Transverse colon (tissue), 4 donors: ENCODE results near the gene RBM44. TPM values are rescaled to one million over a fixed set of nuclear protein-coding genes. Genes with fewer than 3 reads are reported as not detected.

ENCODE experiments used
- DNase-seq: peaks from one replicate; pipeline ENCODE4 v3.0.0-alpha.2; 2019
- H3K27ac ChIP-seq, 4 donors: fragments of 200-600 bp; sonication (generic); 2 replicates each; pipeline ENCODE4 v1.5.1; 2016 to 2018; ENCODE audit warnings: inconsistent platforms in 4 of 4
- H3K27me3 ChIP-seq: fragments of 200-600 bp; sonication (generic); 2 replicates; pipeline ENCODE4 v1.5.1; 2017; ENCODE audit warnings: inconsistent platforms
- H3K36me3 ChIP-seq, 4 donors: fragments of 200-600 bp; sonication (generic); 2 replicates each; pipeline ENCODE4 v1.5.1; 2017 to 2019; ENCODE audit warnings: inconsistent platforms in 4 of 4
- H3K4me1 ChIP-seq, 4 donors: fragments of 200-600 bp; sonication (generic); 2 replicates each; pipeline ENCODE4 v1.5.1; 2017 to 2020; ENCODE audit warnings: inconsistent platforms in 4 of 4
- H3K4me3 ChIP-seq, 4 donors: fragments of 200-600 bp; sonication (generic); 1 replicate in 1 of 4; 2 replicates in 3 of 4; pipeline versions ENCODE4 v1.5.1 to v1.6.1; 2017 to 2019; ENCODE audit warnings: inconsistent platforms in 4 of 4
- H3K9me3 ChIP-seq, 2 donors: fragments of 200-600 bp; sonication (generic); 2 replicates each; pipeline ENCODE4 v1.5.1; 2017 to 2019; ENCODE audit warnings: inconsistent platforms in 2 of 2
- CTCF ChIP-seq, 5 experiments: fragments of 200-600 bp in 3 of 5; fragments of 450-650 bp in 2 of 5; sonication (generic) in 3 of 5; IDR thresholded peaks; 1 replicate in 2 of 5; 2 replicates in 3 of 5; pipeline ENCODE4 v1.5.1; 2016 to 2017; ENCODE audit warnings: antibody characterized with exemption in 5 of 5, inconsistent platforms in 3 of 5, mild to moderate bottlenecking in 2 of 5, moderate library complexity in 1 of 5
- EP300 ChIP-seq: sonication (generic); formaldehyde crosslinking; IDR thresholded peaks from one replicate; pipeline ENCODE4 v1.6.1; 2017; ENCODE audit warnings: antibody characterized with exemption, low read depth
- POLR2A ChIP-seq: fragments of 450-650 bp; IDR thresholded peaks from one replicate; pipeline ENCODE4 v1.6.1; 2016; ENCODE audit warnings: antibody characterized with exemption, mild to moderate bottlenecking, moderate library complexity
- POLR2AphosphoS5 ChIP-seq, 3 donors: sonication (generic); formaldehyde crosslinking; IDR thresholded peaks; one replicate each; pipeline ENCODE4 v1.6.1; 2016; ENCODE audit warnings: antibody characterized with exemption in 3 of 3
- WGBS, 2 donors: methylation state at CpG; one replicate each; pipeline ENCODE4 v1.1.5; 2018; ENCODE audit warnings: low coverage in 1 of 2; 5-methylcytosine and 5-hydroxymethylcytosine counted together
- in situ Hi-C, 4 donors: fragments of 200-750 bp; cut with MboI; loops; one replicate each; pipeline versions ENCODE4 v1.15.0 to v1.15.1; 2017; ENCODE audit warnings: low sequenced_read_pairs in 3 of 4, low pct_ligation_motif_present in 1 of 4, low pct_unique_long_range_greater_than_20kb in 1 of 4
- intact Hi-C: fragments of 100-400 bp; cut with DNase I; formaldehyde crosslinking; loops from one replicate; pipeline ENCODE4 v1.15.1; 2023; ENCODE audit warnings: low total_unique reads
- total RNA-seq, 4 donors: library from RNA; depleted of rRNA; stranded (reverse); fragments of >200 nt; gene quantifications; one replicate each; pipeline ENCODE4 v1.1.0, GENCODE V29; 2016

Gene RBM44
- total RNA-seq, 4 donors from 2014 or later = 0.27 to 1.2 (median 0.95) TPM; not detected in 1

GRCh38 chr2:237869343-237870102 is 70.9 kb downstream of the RBM44 start:
- no peaks in the 10 kb centered on the region for H3K9me3 ChIP-seq
- no peak overlapping the region for H3K4me3 ChIP-seq
- H3K27ac ChIP-seq = peak overlapping the region; percentile 71 to 94 (median 86)
- H3K4me1 ChIP-seq = peaks cover 16 to 33% (median 20%) of the 10 kb centered on the region in 4 donors
- in situ Hi-C loops (loop anchor here in 1 of 4 donors (25.0 kb wide), 1 partner anchor 393 kb away; no protein-coding TSS in a partner anchor), intact Hi-C loops (no loop called here)
- WGBS, 2 donors = 90% methylated on average over 10 to 17 of the region's 21 CpGs
- no peaks in the 10 kb centered on the region for H3K27me3 ChIP-seq
- TF ChIP-seq POLR2AphosphoS5 (IDR thresholded peaks at IDR 0.05) = no peak
- no peak for TF ChIP-seq EP300
- no peak for TF ChIP-seq POLR2A
- no peak for TF ChIP-seq CTCF (IDR thresholded peaks at IDR 0.05)
- no peak for DNase-seq
- no peaks in the 10 kb centered on the region for H3K36me3 ChIP-seq

GRCh38 chr2:237870126-237870525 is 71.5 kb downstream of the RBM44 start:
- peaks cover 16 to 36% (median 20%) of the 10 kb centered on the region in 4 donors for H3K4me1 ChIP-seq
- 85 to 90% methylated on average over 2 to 11 of the region's 11 CpGs for WGBS, 2 donors
- intact Hi-C loops (no loop called here), in situ Hi-C loops (loop anchor here in 1 of 4 donors (25.0 kb wide), 1 partner anchor 392 kb away; no protein-coding TSS in a partner anchor)
- no peak overlapping the region for H3K4me3 ChIP-seq
- TF ChIP-seq EP300 (no peak), CTCF (IDR thresholded peaks at IDR 0.05) (no peak), POLR2A (no peak), POLR2AphosphoS5 (IDR thresholded peaks at IDR 0.05) (no peak)
- H3K9me3 ChIP-seq = no peaks in the 10 kb centered on the region
- no peak for DNase-seq
- H3K27me3 ChIP-seq = no peaks in the 10 kb centered on the region
- H3K27ac ChIP-seq = peak overlapping the region; percentile 21 to 94 (median 86)
- no peaks in the 10 kb centered on the region for H3K36me3 ChIP-seq

GRCh38 chr2:237870754-237871651 is 72.4 kb downstream of the RBM44 start:
- in situ Hi-C loops = loop anchor here in 1 of 4 donors (25.0 kb wide), 1 partner anchor 391 kb away; no protein-coding TSS in a partner anchor
- DNase-seq = no peak
- H3K27ac ChIP-seq = peak overlapping the region; percentile 21 to 94 (median 86)

More at GRCh38 chr2:237870754-237871651, 72.4 kb downstream of the RBM44 start:
- Histone ChIP-seq H3K9me3 (no peaks in the 10 kb centered on the region), H3K4me1 (peaks cover 13 to 37% (median 23%) of the 10 kb centered on the region in 4 donors), H3K4me3 (no peak overlapping the region), H3K27me3 (no peaks in the 10 kb centered on the region), H3K36me3 (no peaks in the 10 kb centered on the region)
- TF ChIP-seq CTCF (IDR thresholded peaks at IDR 0.05) (no peak), POLR2A (no peak), POLR2AphosphoS5 (IDR thresholded peaks at IDR 0.05) (no peak), EP300 (no peak)
- 83% methylated on average over 23 of the region's 23 CpGs; no CpG with 5 or more reads in 1 of the 2 donors for WGBS, 2 donors
- intact Hi-C loops = no loop called here
